Endothelial cell of umbilical vein (primary cell): ENCODE measurements around the gene TLE1. TPM values are rescaled to one million over a fixed set of nuclear protein-coding genes. Genes with fewer than 3 reads are reported as not detected.

Experiments used
- BruUV-seq: library from RNA; stranded (reverse); fragments of 400-500 nt; replicated peaks from 2 replicates; lab custom pipeline; 2021; lab: Mats Ljungman, UMichigan
- CTCF ChIA-PET: fragments of 300-600, 350-600 bp; sonication (Branson Sonifier 250); formaldehyde crosslinking; loops from one replicate; lab custom pipeline; 2021; ENCODE audit warnings: antibody characterized with exemption, inconsistent platforms; lab: Charles Lee
- POLR2A ChIA-PET: fragments of 300-600, 350-600 bp; sonication (Branson Sonifier 250); formaldehyde crosslinking; loops from one replicate; lab custom pipeline; 2021; ENCODE audit warnings: antibody characterized with exemption, inconsistent platforms; lab: Charles Lee
- DNase-seq: peaks from one replicate; pipeline ENCODE4 v3.0.0-alpha.2; 2011; ENCODE audit warnings: low read depth, low spot score
- FAIRE-seq: peaks from 2 replicates; lab custom pipeline; 2011; peaks lifted over from hg19 to GRCh38; lab: Jason Lieb, UNC
- H2AFZ ChIP-seq: 2 replicates; pipeline ENCODE4 v1.6.0; 2012; ENCODE audit warnings: low read depth, low read length, control low read depth, inconsistent platforms
- H3K27ac ChIP-seq: 2 replicates; pipeline ENCODE4 v1.5.1; 2011; ENCODE audit warnings: low read depth, mild to moderate bottlenecking, control low read depth, low read length, moderate library complexity; ENCODE audit not compliant: insufficient read depth
- H3K27me3 ChIP-seq, 2 experiments: 2 replicates each; pipeline versions ENCODE4 v1.6.0 to v1.6.1; 2011; ENCODE audit warnings: low read length in 2 of 2, mixed read lengths in 1 of 2; ENCODE audit not compliant: control insufficient read depth in 2 of 2, insufficient read depth in 2 of 2
- H3K36me3 ChIP-seq, 2 experiments: 2 replicates in 1 of 2; 3 replicates in 1 of 2; pipeline ENCODE4 v1.5.1; 2011; ENCODE audit warnings: low read length in 2 of 2, mild to moderate bottlenecking in 1 of 2, moderate library complexity in 1 of 2; ENCODE audit not compliant: control insufficient read depth in 2 of 2, insufficient read depth in 2 of 2; ENCODE audit errors: extremely low read depth in 1 of 2
- H3K4me1 ChIP-seq: 3 replicates; pipeline ENCODE4 v1.5.1; 2011; ENCODE audit warnings: mild to moderate bottlenecking, low read length; ENCODE audit not compliant: control insufficient read depth, insufficient read depth; ENCODE audit errors: extremely low read depth
- H3K4me2 ChIP-seq: 2 replicates; pipeline ENCODE4 v1.6.1; 2011; ENCODE audit warnings: low read length, control low read depth, mixed read lengths; ENCODE audit not compliant: insufficient read depth
- H3K4me3 ChIP-seq, 3 experiments: fragments of 200-600 bp in 1 of 3; sonication (generic), shearing (Covaris generic) in 1 of 3; replicated peaks in 1 of 3; 2 replicates each; pipeline ENCODE4 v1.5.1; 2011 to 2016; ENCODE audit warnings: control low read depth in 3 of 3, low read length in 3 of 3, mild to moderate bottlenecking in 2 of 3, inconsistent platforms in 1 of 3, low read depth in 1 of 3, moderate library complexity in 1 of 3; ENCODE audit not compliant: insufficient read depth in 1 of 3
- H3K79me2 ChIP-seq: 2 replicates; pipeline ENCODE4 v1.6.0; 2012; ENCODE audit warnings: low read length, inconsistent platforms; ENCODE audit not compliant: control insufficient read depth, insufficient read depth
- H3K9ac ChIP-seq: replicated peaks from 2 replicates; pipeline ENCODE3; 2011; ENCODE audit warnings: low read length, control low read depth; ENCODE audit not compliant: insufficient read depth; ENCODE audit errors: extremely low read depth
- H3K9me1 ChIP-seq: replicated peaks from 3 replicates; pipeline ENCODE4 v1.6.0; 2011; ENCODE audit warnings: mild to moderate bottlenecking, low read length; ENCODE audit not compliant: control insufficient read depth, insufficient read depth; ENCODE audit errors: extremely low read depth
- H3K9me3 ChIP-seq: replicated peaks from 2 replicates; pipeline ENCODE4 v1.5.1; 2012; ENCODE audit warnings: low read length, inconsistent platforms; ENCODE audit not compliant: control insufficient read depth, insufficient read depth
- H4K20me1 ChIP-seq: replicated peaks from 2 replicates; pipeline ENCODE3; 2011; ENCODE audit warnings: mild to moderate bottlenecking, low read length; ENCODE audit not compliant: control insufficient read depth, insufficient read depth; ENCODE audit errors: extremely low read depth
- CTCF ChIP-seq, 2 donors: IDR thresholded peaks; 1 replicate in 1 of 2; 2 replicates in 1 of 2; pipeline ENCODE4 v1.5.1; 2011; ENCODE audit warnings: low read length in 2 of 2, mild to moderate bottlenecking in 2 of 2, moderate library complexity in 2 of 2, control low read depth in 1 of 2, inconsistent platforms in 1 of 2, low read depth in 1 of 2; ENCODE audit not compliant: insufficient read depth in 1 of 2; ENCODE audit errors: extremely low read depth in 1 of 2
- FOS ChIP-seq: IDR thresholded peaks from 2 replicates; pipeline ENCODE4 v1.6.1; 2011; ENCODE audit warnings: mild to moderate bottlenecking, low read length, moderate library complexity, borderline replicate concordance; ENCODE audit not compliant: insufficient read depth
- JUN ChIP-seq: IDR thresholded peaks from 2 replicates; pipeline ENCODE4 v1.6.1; 2011; ENCODE audit warnings: borderline replicate concordance, low read depth; ENCODE audit not compliant: insufficient read length, insufficient read depth
- MAX ChIP-seq: IDR thresholded peaks from 2 replicates; pipeline ENCODE4 v1.6.1; 2011; ENCODE audit not compliant: insufficient read depth, insufficient read length
- POLR2A ChIP-seq: IDR thresholded peaks from 2 replicates; pipeline ENCODE4 v1.6.1; 2012; ENCODE audit warnings: low read depth, mild to moderate bottlenecking, control low read depth, low read length
- POLR2AphosphoS5 ChIP-seq: IDR thresholded peaks from 2 replicates; pipeline ENCODE4 v1.6.1; 2012; ENCODE audit warnings: low read depth, mild to moderate bottlenecking, control low read depth, low read length, moderate library complexity; ENCODE audit not compliant: insufficient read depth
- dilution Hi-C: fragments of 300-500 bp; cut with MboI; formaldehyde crosslinking; loops from one replicate; pipeline ENCODE4 v1.15.0; 2019; ENCODE audit warnings: low sequenced_read_pairs; ENCODE audit not compliant: extremely low pct_ligation_motif_present
- intact Hi-C: fragments of 100-400 bp; cut with micrococcal nuclease; formaldehyde crosslinking; loops from one replicate; pipeline ENCODE4 v1.10.0; 2022
- polyA plus RNA-seq, 4 experiments: library from polyadenylated mRNA; depleted of rRNA in 3 of 4; stranded (reverse) in 3 of 4; unstranded in 1 of 4; fragments of >200 nt; gene quantifications; 2 replicates each; pipeline versions ENCODE4 v1.2.1 to v1.2.3, GENCODE V29; 2011 to 2012; ENCODE audit warnings: missing spikeins in 1 of 4
- total RNA-seq: library from RNA; stranded (reverse); gene quantifications from 2 replicates; pipeline ENCODE4 v1.2.3, GENCODE V29; 2021

TLE1 gene
- total and polyA plus RNA-seq, 2 donors (not counting 3 experiments of a cell fraction or from before 2014, with no cell fraction given) = 55.0 to 58.2 TPM

- intact Hi-C loops = no loop called here
- Histone ChIP-seq H3K4me3 (no peak overlapping the region), H3K4me2 (no peak overlapping the region), H3K27ac (no peak overlapping the region), H3K36me3 (peaks cover 7 to 10% of the 10 kb centered on the region in 2 experiments), H4K20me1 (no peaks in the 10 kb centered on the region), H3K79me2 (no peaks in the 10 kb centered on the region), H3K9me3 (no peaks in the 10 kb centered on the region), H3K27me3 (no peaks in the 10 kb centered on the region), H2AFZ (no peak overlapping the region), H3K9ac (no peak overlapping the region), H3K4me1 (no peaks in the 10 kb centered on the region), H3K9me1 (no peaks in the 10 kb centered on the region)
- dilution Hi-C loops = no loop called here
- ChIA-PET POLR2A (no interaction called here), CTCF (interaction anchor here (1.6 kb wide), 1 partner anchor 14 kb away, joined by 3 read pairs; no protein-coding TSS in a partner anchor)
- no TSS peak for BruUV-seq
- DNase-seq (no peak), FAIRE-seq (no peak)
- TF ChIP-seq MAX = no peak
- TF ChIP-seq POLR2A = no peak
- TF ChIP-seq FOS = no peak
- TF ChIP-seq JUN = no peak
- TF ChIP-seq CTCF (IDR thresholded peaks at IDR 0.05; ENCODE audit: extremely low read depth in 1 of 2, insufficient read depth in 1 of 2, low read depth in 1 of 2, low read length in 2 of 2) = no peak
- no peak for TF ChIP-seq POLR2AphosphoS5
These were observed 59.9 kb downstream of the TLE1 start for GRCh38 chr9:81629440-81629839.
